Tibial artery (tissue), 4 donors: ENCODE measurements around the gene IL1R2.

Experiments used
- DNase-seq, 2 donors: peaks; one replicate each; pipeline ENCODE4 v3.0.0-alpha.2; 2019
- H3K27ac ChIP-seq, 2 donors: fragments of 200-600 bp; sonication (generic) in 1 of 2; 1 replicate in 1 of 2; 2 replicates in 1 of 2; pipeline ENCODE4 v1.5.1; 2018 to 2019; ENCODE audit warnings: mild to moderate bottlenecking in 1 of 2
- H3K27me3 ChIP-seq, 2 donors: fragments of 200-600 bp; sonication (generic) in 1 of 2; one replicate each; pipeline versions ENCODE4 v1.5.1 to v1.6.0; 2016 to 2019
- H3K36me3 ChIP-seq, 3 donors: fragments of 200-600 bp; sonication (generic) in 2 of 3; one replicate each; pipeline ENCODE4 v1.5.1; 2016 to 2019; ENCODE audit warnings: mild to moderate bottlenecking in 2 of 3
- H3K4me1 ChIP-seq, 4 donors: fragments of 200-600 bp; sonication (generic) in 2 of 4; 1 replicate in 3 of 4; 2 replicates in 1 of 4; pipeline ENCODE4 v1.5.1; 2016 to 2019
- H3K4me3 ChIP-seq, 2 donors: fragments of 200-600 bp; sonication (generic) in 1 of 2; 1 replicate in 1 of 2; 2 replicates in 1 of 2; pipeline ENCODE4 v1.5.1; 2018 to 2019; ENCODE audit warnings: mild to moderate bottlenecking in 2 of 2
- H3K9me3 ChIP-seq, 3 donors: fragments of 200-600 bp; sonication (generic) in 1 of 3; one replicate each; pipeline ENCODE4 v1.5.1; 2016 to 2019
- intact Hi-C: fragments of 100-400 bp; cut with DNase I; formaldehyde crosslinking; loops from one replicate; pipeline ENCODE4 v1.15.0; 2023; ENCODE audit warnings: low total_unique reads
- TF ChIP-seq, protein P1 (sequence below), 2 experiments: fragments of 200-600 bp in 1 of 2; fragments of 450-650 bp in 1 of 2; IDR thresholded peaks; one replicate each; pipeline ENCODE4 v1.5.1; 2017 to 2019; ENCODE audit warnings: antibody characterized with exemption in 2 of 2, mild to moderate bottlenecking in 1 of 2, moderate library complexity in 1 of 2

Gene IL1R2

DNA sequence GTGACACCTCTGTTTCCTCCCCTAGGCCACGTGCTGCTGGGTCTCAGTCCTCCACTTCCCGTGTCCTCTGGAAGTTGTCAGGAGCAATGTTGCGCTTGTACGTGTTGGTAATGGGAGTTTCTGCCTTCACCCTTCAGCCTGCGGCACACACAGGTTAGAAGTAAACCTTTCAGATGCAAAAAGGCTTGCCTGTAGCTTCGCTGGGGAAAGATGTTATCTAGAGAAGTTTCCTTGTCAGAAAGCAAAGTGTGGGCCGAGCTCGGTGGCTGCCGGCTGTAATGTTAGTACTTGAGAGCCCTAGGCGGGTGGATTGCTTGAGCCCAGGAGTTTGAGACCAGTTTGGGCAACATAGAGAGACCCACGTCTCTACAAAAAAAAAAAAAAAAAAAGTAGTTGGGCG is 16.7 kb downstream of the IL1R2 start:
- Histone ChIP-seq H3K27me3 (no peaks in the 10 kb centered on the region), H3K27ac (no peak overlapping the region), H3K9me3 (no peaks in the 10 kb centered on the region), H3K4me1 (no peaks in the 10 kb centered on the region), H3K36me3 (no peaks in the 10 kb centered on the region), H3K4me3 (no peak overlapping the region)
- intact Hi-C loops = no loop called here
- no peak for DNase-seq
- TF ChIP-seq, protein P1, sequence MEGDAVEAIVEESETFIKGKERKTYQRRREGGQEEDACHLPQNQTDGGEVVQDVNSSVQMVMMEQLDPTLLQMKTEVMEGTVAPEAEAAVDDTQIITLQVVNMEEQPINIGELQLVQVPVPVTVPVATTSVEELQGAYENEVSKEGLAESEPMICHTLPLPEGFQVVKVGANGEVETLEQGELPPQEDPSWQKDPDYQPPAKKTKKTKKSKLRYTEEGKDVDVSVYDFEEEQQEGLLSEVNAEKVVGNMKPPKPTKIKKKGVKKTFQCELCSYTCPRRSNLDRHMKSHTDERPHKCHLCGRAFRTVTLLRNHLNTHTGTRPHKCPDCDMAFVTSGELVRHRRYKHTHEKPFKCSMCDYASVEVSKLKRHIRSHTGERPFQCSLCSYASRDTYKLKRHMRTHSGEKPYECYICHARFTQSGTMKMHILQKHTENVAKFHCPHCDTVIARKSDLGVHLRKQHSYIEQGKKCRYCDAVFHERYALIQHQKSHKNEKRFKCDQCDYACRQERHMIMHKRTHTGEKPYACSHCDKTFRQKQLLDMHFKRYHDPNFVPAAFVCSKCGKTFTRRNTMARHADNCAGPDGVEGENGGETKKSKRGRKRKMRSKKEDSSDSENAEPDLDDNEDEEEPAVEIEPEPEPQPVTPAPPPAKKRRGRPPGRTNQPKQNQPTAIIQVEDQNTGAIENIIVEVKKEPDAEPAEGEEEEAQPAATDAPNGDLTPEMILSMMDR (IDR thresholded peaks at IDR 0.05) = no peak

DNA sequence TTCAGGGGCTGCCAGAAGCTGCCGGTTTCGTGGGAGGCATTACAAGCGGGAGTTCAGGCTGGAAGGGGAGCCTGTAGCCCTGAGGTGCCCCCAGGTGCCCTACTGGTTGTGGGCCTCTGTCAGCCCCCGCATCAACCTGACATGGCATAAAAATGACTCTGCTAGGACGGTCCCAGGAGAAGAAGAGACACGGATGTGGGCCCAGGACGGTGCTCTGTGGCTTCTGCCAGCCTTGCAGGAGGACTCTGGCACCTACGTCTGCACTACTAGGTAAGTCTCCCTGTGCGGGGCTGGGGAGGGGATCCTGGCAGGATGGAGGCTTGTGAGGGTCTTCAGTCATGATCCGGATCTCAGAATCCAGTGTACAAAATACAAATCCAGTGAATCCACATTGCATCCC is 17.8 kb downstream of the IL1R2 start:
- no peaks in the 10 kb centered on the region for H3K4me1 ChIP-seq
- TF ChIP-seq, protein P1 (IDR thresholded peaks at IDR 0.05) = no peak
- H3K27ac ChIP-seq = no peak overlapping the region
- no peaks in the 10 kb centered on the region for H3K27me3 ChIP-seq
- no peak overlapping the region for H3K4me3 ChIP-seq
- no peak for DNase-seq
- intact Hi-C loops = no loop called here
- H3K36me3 ChIP-seq = no peaks in the 10 kb centered on the region
- H3K9me3 ChIP-seq = no peaks in the 10 kb centered on the region

DNA sequence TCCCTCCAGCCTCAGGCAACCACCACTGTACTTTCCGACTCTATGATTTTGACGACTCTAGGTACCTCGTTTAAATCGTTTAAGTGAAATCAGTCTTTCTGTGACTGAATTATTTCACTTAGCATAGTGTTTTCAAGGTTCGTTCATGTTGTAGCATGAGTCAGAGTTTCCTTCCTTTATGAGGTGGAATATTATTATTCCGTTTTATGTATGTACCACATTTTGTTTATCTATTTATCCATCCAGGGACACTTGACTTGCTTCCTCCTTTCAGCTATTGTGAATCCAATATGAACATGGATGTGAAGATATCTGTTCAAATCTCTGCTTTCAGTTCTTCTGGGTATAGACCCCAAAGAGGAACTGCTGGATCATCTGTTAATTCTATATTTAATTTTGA is 19.1 kb downstream of the IL1R2 start:
- Histone ChIP-seq H3K27ac (no peak overlapping the region), H3K9me3 (no peaks in the 10 kb centered on the region), H3K36me3 (no peaks in the 10 kb centered on the region), H3K4me3 (no peak overlapping the region), H3K27me3 (no peaks in the 10 kb centered on the region), H3K4me1 (no peaks in the 10 kb centered on the region)
- no peak for DNase-seq
- TF ChIP-seq, protein P1 (IDR thresholded peaks at IDR 0.05) = no peak
- intact Hi-C loops = no loop called here

DNA sequence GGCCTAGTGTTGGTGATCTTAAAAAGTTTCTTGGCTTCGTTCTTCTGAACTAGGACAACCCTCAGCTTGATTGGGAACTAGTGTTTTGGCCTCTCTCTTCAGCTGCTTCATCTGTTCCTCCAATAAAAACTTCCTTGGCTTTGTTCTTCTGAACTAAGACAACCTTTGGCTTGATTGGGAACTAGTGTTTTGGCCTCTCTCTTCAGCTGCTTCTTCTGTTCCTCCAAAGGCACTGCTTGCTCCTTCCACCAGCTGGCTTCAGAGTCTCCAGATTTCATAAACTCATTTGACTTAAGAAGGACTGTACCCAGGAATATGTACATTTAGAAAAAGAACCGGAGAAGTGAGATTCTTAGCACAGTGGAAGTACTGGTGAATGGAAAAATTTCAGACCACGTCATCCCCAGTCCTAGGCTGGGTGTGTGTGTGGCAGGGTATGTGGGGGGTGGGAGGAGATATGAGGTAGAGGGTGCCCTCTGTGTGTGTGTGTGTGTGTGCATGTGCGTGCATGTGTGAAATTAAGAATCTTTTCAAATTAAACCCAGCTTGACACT is 20.4 kb downstream of the IL1R2 start:
- intact Hi-C loops = no loop called here

DNA sequence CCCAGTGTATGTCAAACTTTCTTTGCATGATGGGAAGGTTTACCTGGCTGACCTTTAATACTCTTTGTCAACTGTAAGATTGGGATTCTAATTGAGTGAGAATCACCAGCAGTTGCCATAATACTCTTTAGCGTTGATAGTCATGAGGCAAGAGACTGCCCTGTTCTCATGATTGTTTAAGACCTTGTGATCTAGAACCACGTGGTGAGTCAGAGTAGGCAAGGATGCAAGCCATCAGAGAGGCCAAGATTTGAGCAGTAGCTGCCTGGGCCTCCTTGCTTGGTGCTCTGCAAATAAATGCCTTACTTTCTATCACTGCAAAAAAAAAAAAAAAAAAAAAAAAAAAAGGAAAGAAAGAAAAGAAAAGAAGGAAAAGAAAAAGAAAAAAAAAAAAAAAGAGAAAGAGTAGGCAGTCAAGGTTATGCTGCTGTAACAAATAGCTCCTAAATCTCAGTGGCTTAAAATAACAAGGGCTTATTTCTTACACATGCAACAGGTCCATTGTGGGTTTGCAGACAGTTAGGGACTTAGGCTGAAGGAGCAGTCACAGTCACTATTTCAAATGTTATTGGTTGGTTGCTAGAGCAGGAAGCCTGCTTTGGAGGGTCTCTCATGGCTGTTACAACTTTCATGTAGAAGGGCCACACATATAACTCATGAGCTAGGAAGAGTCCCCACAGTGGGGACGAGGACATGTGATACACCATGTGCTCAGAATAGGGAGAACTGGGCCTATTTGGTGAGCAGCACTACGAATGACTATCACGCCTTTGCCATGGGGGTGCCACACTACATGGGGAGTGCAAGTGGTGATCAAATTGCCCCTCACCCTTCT is 21.7 kb downstream of the IL1R2 start:
- DNase-seq = no peak
- TF ChIP-seq, protein P1 (IDR thresholded peaks at IDR 0.05) = no peak
- Histone ChIP-seq H3K9me3 (no peaks in the 10 kb centered on the region), H3K27me3 (no peaks in the 10 kb centered on the region), H3K4me1 (no peaks in the 10 kb centered on the region), H3K4me3 (no peak overlapping the region), H3K36me3 (no peaks in the 10 kb centered on the region), H3K27ac (no peak overlapping the region)
- intact Hi-C loops = no loop called here

More for the DNA sequence above, 20.4 kb downstream of the IL1R2 start:
- no peaks in the 10 kb centered on the region for H3K36me3 ChIP-seq
- H3K9me3 ChIP-seq = no peaks in the 10 kb centered on the region
- TF ChIP-seq, protein P1 (IDR thresholded peaks at IDR 0.05) = no peak
- no peaks in the 10 kb centered on the region for H3K4me1 ChIP-seq
- no peak overlapping the region for H3K4me3 ChIP-seq
- DNase-seq = no peak
- no peak overlapping the region for H3K27ac ChIP-seq
- no peaks in the 10 kb centered on the region for H3K27me3 ChIP-seq
